ENCODE data around the gene THEM4.

THEM4 gene

DNA sequence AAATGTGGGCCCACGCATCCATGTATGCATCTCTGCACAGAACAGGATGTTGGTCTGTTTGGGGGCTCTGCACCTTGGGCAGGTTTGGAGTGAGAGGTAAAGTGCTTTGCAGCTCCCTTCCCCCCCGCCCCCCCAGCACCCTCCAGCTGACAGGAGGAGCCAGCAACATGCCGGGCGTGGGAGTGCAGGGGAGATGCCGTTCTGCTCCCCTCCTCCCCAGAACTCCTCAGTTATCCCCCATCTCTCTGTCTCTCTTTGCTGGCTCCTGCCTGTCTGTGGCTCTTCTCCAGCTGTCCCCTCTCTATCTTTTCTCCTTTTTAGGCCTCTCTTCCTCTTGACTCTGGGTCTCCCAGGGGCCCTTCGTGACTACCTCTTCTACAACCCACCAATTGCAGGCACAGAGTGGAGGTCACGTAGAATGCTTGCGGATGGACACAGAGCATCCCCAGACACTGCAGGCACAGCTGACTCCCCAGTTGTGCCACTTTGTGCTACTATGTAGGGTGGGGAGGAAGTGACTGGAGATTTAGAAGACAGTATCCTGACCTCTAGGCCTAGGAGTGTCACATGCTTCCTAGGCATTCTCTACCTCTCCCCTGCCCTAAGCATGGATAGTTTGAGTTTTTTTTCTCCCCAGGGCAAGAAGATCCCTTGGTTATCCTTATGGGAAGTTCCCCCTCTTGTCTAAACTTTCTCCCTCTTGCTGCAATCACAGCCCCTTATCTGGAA is 76.0 kb downstream of the THEM4 start:
- no peak for DNase-seq

GRCh38 chr1:151832318-151832980 is 76.9 kb downstream of the THEM4 start:
- no peak for DNase-seq

DNA sequence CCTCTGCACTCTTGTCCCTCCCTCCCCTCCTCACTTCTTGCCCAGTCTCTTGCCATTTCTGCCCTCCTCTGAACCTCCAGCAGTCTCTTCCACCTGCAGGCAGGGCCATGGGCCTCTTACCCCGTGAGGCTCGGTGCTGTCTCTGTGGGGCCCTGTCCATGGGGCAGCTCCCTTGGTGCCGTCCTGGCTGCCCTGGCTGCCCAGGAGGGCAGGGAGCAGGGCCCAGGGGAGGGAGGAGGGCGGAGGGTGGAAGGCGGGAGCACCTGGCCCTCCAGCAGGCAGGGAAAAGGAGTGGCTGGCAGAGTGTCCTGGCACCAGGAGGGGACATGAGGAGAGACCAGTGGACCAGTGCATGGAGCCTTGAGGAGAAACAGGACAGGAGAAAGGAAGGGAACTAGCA is 77.7 kb downstream of the THEM4 start, which contains the start of gene RORC:
Gene RORC (minus strand): TSS at position 198 of the 400 bp plus-strand sequence. CDS start 38 bp downstream, at position 160.
- DNase-seq: no peak

DNA sequence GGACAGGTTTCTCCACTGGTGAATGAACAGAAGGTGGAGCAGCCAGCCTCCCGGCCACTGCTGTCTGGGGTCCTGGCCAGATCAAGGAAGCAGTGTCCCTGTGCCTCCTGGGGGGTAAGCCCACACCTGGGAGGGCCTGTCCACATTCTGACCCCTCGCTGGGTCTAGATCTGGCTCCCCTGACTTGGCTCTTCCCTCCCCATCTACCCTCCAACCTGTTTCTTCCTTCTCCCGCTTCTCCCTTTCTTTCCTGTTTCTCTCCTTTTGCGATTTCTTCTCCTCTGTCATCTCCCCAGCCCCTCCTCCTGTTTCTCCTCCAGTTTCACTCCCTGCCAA is 78.1 kb downstream of the THEM4 start:
- DNase-seq: no peak

DNA sequence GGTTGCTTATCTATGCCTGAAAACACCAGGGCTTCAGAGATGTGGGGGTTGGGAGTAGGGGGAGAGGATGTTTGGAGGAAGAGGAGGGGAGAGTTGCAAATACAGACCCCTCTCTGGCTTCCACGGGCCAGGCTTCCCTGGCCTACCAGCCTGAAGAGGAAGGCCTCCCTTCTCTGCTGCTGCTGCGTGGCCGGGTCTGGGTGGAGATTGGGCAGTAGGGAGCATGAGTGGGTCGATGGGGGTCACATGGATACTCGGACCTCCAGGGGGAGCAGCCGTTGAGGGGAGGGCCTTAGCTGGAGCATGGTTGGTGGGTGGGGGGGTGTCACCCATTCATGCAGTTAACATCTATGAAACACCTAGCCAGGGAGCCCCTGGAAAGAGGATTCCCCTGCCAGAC is 79.3 kb downstream of the THEM4 start:
- no peak for DNase-seq

DNA sequence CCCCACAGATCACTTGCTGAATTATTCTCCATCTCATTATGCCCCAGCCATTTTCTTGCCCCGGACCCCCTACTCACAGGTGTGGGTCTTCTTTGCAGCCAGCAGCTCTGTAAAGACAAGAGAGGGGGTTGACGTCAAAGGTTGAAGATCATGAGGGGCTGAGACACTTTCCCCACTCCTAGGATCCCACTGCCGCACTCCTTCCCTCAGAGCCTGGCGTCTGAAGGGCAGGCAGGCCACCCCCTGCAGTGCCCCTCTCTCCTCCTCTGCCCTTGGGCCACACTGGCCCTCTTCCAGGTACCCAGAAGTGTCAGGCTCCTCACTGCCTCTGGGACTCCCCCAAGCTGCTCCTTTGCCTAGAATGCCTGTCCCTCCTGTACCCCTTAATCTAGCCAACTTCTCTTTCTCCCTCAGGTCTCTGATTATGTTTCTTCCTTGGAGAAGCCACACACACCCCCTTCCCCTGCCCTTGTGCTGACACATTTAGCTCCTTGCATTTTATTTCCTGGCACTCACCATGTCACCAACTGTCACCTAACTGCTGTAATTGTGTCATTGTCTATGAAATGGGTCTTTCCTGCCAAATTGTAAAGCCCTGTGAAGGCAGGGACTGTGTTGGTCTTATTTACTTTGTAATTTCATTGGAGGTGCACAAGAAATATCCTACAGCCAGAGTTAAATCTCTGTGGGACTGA is 79.8 kb downstream of the THEM4 start:
- no peak for DNase-seq

GRCh38 chr1:151828921-151829320 is 80.4 kb downstream of the THEM4 start:
- no peak for DNase-seq

GRCh38 chr1:151827853-151828252 is 81.5 kb downstream of the THEM4 start:
- DNase-seq: no peak

GRCh38 chr1:151825751-151826660 is 83.3 kb downstream of the THEM4 start:
- no peak for DNase-seq

DNA sequence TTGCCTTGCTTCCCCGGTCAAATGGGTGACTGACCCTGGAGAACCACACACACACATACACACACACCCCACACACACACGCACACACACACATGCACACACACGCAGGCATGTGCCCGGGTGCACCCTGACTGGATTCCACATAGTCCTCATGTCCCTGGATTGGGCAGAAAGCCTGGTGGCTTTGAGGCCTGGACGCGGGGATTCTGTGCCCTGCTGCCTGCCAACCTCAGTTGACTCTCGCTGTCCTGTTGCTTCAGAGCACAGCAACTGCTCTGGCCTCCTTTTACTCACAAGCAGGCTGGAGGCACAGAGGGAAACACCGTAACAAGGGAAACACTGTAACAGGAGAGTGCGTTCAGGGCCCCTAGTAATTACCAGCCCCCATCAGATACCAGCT is 84.1 kb downstream of the THEM4 start:
- DNase-seq: no peak

All from NCI-H748 treated with DMSO at 0.1 percent for 48 hours (cell line).